ENCODE data around the gene ACVR2A.

The ACVR2A gene

DNA sequence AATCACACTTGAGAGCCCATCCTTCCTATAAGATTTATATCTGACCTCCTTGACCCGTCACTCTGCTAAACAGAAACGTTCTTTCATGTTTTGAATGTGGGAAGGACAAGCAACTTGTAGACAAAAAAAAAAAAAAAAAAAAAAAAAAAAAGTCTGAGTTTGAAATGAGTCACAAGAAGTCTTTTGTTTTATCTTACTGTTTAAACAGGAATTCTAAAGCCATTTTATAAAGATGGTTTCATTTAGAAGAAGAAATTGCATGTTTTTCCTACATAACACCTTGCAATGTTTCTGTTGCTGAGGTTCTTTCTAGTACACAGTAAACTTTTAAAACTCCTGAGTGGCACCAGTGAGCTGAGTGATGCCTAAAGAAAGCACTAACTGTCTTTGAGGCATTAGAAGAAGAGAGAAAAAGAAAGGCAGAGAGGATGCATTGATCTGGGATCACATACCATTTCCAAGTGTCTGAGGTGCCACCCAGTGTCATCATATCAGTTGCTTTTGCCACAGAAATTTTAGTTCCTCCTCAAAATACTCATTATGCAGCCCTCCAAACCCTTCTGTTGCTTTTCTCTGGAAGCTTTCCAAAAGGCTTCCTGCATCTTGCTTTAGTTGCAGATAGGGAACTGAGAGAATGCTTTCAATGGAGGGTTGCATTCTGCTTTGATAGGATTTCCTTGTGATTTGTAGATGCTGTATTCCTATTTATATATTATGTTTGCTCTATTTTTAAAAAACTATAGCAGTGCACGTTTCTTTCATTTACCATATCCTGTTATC, 69.1 kb downstream of the ACVR2A start:
- H3K4me3 ChIP-seq (ENCODE audit: low read depth, low read length): no peak overlapping the region
- TF ChIP-seq, protein P1, sequence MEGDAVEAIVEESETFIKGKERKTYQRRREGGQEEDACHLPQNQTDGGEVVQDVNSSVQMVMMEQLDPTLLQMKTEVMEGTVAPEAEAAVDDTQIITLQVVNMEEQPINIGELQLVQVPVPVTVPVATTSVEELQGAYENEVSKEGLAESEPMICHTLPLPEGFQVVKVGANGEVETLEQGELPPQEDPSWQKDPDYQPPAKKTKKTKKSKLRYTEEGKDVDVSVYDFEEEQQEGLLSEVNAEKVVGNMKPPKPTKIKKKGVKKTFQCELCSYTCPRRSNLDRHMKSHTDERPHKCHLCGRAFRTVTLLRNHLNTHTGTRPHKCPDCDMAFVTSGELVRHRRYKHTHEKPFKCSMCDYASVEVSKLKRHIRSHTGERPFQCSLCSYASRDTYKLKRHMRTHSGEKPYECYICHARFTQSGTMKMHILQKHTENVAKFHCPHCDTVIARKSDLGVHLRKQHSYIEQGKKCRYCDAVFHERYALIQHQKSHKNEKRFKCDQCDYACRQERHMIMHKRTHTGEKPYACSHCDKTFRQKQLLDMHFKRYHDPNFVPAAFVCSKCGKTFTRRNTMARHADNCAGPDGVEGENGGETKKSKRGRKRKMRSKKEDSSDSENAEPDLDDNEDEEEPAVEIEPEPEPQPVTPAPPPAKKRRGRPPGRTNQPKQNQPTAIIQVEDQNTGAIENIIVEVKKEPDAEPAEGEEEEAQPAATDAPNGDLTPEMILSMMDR (IDR thresholded peaks at IDR 0.05; ENCODE audit: low read depth, low read length, missing control alignments): no peak
- in situ Hi-C loops (cut with HindIII; ENCODE audit: low sequenced_read_pairs): no loop called here
- DNase-seq (ENCODE audit: low read depth): no peak

DNA sequence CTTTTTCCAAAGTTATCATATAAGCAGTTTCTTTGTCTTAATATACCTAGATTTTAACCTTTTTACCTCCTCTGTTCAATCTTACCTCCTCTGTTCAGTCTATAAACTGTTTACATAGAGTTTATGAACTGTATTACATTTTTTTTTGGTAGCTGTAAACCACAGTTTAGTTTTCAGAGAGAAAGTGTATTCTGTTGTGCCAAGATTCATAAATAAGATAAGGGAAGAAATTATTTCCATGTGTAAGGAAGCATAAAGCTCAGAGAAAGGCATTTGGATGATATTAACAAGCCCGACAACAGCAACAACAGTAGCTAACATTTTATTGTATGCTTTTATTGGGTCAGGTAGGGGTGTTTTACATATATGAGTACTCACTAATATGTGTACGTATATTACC, 71.2 kb downstream of the ACVR2A start:
- H3K4me3 ChIP-seq (ENCODE audit: low read depth, low read length): no peak overlapping the region
- TF ChIP-seq, protein P1 (IDR thresholded peaks at IDR 0.05; ENCODE audit: low read depth, low read length, missing control alignments): no peak
- in situ Hi-C loops (cut with HindIII; ENCODE audit: low sequenced_read_pairs): no loop called here
- no peak for DNase-seq (ENCODE audit: low read depth)

DNA sequence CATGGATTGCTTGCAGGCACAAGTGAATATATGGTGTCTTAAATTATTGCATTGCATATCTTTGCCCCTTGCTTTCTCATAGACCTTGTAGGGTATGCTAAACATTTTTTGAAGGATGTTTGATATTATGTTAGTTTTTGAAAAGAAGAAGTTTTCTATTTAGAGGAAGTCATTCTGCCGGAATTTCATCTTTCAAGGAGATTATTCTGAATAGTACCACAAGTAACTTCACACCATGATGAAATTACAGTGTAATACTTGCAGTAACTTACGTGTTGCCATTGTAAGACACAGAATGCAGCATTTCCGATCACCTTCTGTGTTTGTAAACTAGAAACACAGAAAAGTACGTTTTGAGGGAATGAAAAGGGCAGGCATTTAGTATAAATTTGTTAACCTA, 71.9 kb downstream of the ACVR2A start:
- DNase-seq (ENCODE audit: low read depth): no peak
- in situ Hi-C loops (cut with HindIII; ENCODE audit: low sequenced_read_pairs): no loop called here
- TF ChIP-seq, protein P1 (IDR thresholded peaks at IDR 0.05; ENCODE audit: low read depth, low read length, missing control alignments): no peak
- no peak overlapping the region for H3K4me3 ChIP-seq (ENCODE audit: low read depth, low read length)

GRCh38 chr2:147917161-147917560, 72.3 kb downstream of the ACVR2A start:
- TF ChIP-seq, protein P1 (IDR thresholded peaks at IDR 0.05; ENCODE audit: low read depth, low read length, missing control alignments): no peak

GRCh38 chr2:147923846-147924245, 79.0 kb downstream of the ACVR2A start:
- peak; percentile 4 for DNase-seq (ENCODE audit: low read depth)
- TF ChIP-seq, protein P1 (IDR thresholded peaks at IDR 0.05; ENCODE audit: low read depth, low read length, missing control alignments): no peak
- H3K4me3 ChIP-seq (ENCODE audit: low read depth, low read length): no peak overlapping the region
- in situ Hi-C loops (cut with HindIII; ENCODE audit: low sequenced_read_pairs): no loop called here

More at GRCh38 chr2:147917161-147917560, 72.3 kb downstream of the ACVR2A start:
- DNase-seq (ENCODE audit: low read depth): no peak
- in situ Hi-C loops (cut with HindIII; ENCODE audit: low sequenced_read_pairs): no loop called here
- H3K4me3 ChIP-seq (ENCODE audit: low read depth, low read length): no peak overlapping the region

DNA sequence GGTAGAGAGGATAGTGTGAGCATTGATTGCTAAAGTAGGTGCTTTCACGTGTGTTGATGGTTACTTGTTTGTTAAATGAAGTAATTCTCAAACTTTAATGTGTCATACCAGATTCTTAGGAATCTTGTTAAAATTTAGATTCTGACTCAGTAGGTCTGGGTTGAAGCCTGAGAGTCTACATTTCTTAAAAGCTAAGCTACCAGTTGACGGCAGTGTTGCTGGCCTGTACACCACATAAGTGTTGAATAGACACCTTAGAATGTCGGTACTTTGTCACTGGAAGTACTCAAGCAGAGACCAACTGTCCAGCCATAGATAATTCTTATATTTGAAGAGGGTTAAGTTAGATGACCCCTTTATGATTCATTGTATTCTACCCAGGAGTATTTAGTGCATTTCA, 79.8 kb downstream of the ACVR2A start:
- H3K4me3 ChIP-seq (ENCODE audit: low read depth, low read length): no peak overlapping the region
- TF ChIP-seq, protein P1 (IDR thresholded peaks at IDR 0.05; ENCODE audit: low read depth, low read length, missing control alignments): no peak
- no peak for DNase-seq (ENCODE audit: low read depth)
- in situ Hi-C loops (cut with HindIII; ENCODE audit: low sequenced_read_pairs): no loop called here

Measured in astrocyte of the cerebellum (primary cell).